ENCODE data around the gene SKOR1. TPM values are rescaled to one million over a fixed set of nuclear protein-coding genes. Genes with fewer than 3 reads are reported as not detected.

The SKOR1 gene
- total RNA-seq, 1 experiment from 2014 or later: 0.81 TPM

GRCh38 chr15:67826717-67827561 lies 1.6 kb downstream of the SKOR1 start:
- Histone ChIP-seq H3K9ac (ENCODE audit: low read length) (no peak overlapping the region), H3K4me3 (replicated peaks in 1 of 2; ENCODE audit: low read depth in 1 of 2, low read length in 2 of 2) (no peak overlapping the region), H2AFZ (ENCODE audit: low read depth, low read length, poor library complexity, severe bottlenecking) (no peak overlapping the region), H3K9me2 (ENCODE audit: insufficient read depth) (no peaks in the 10 kb centered on the region), H3K79me2 (ENCODE audit: insufficient read depth, low read length) (no peaks in the 10 kb centered on the region), H4K20me1 (ENCODE audit: insufficient read depth) (no peaks in the 10 kb centered on the region), H3K4me2 (ENCODE audit: low read length) (no peak overlapping the region), H3K9me3 (ENCODE audit: control insufficient read depth in 1 of 2, insufficient read depth in 1 of 2, low read depth in 1 of 2, low read length in 2 of 2) (no peaks in the 10 kb centered on the region), H3K36me3 (ENCODE audit: control insufficient read depth in 1 of 2, insufficient read depth in 2 of 2, low read length in 2 of 2) (no peaks in the 10 kb centered on the region), H3K27me3 (ENCODE audit: insufficient read depth, low read length) (no peaks in the 10 kb centered on the region), H3K27ac (ENCODE audit: low read depth, low read length) (no peak overlapping the region), H3K4me1 (ENCODE audit: control insufficient read depth in 1 of 2, insufficient read depth in 2 of 2, low read length in 2 of 2) (no peaks in the 10 kb centered on the region)
- ChIA-PET POLR2A (no interaction called here), CTCF (no interaction called here), RAD21 (ENCODE audit: low non-redundant PET in 1 of 2, low total read pairs in 2 of 2, uncharacterized antibody in 2 of 2, unreplicated experiment in 2 of 2) (no interaction called here)
- ATAC-seq (no peak), DNase-seq (ENCODE audit: low read depth, low spot score) (no peak)
- intact Hi-C loops (cut with micrococcal nuclease): no loop called here
- TF ChIP-seq EZH2phosphoT487 (IDR thresholded peaks at IDR 0.05; ENCODE audit: borderline replicate concordance) (no peak), EGR1 (IDR thresholded peaks at IDR 0.05; ENCODE audit: low read depth) (no peak), EZH2 (IDR thresholded peaks at IDR 0.05) (no peak), JUND (IDR thresholded peaks at IDR 0.05) (no peak), POLR2A (IDR thresholded peaks at IDR 0.05; ENCODE audit: borderline replicate concordance, extremely low read depth, insufficient read depth, insufficient read length) (no peak), MAX (IDR thresholded peaks at IDR 0.05) (no peak), ATF3 (IDR thresholded peaks at IDR 0.05) (no peak), ZBTB33 (IDR thresholded peaks at IDR 0.05; ENCODE audit: extremely low read depth, insufficient replicate concordance, low read length) (no peak), CTCF (IDR thresholded peaks at IDR 0.05 in 2 of 3, conservative IDR thresholded peaks at IDR 0.05 in 1 of 3; ENCODE audit: borderline replicate concordance in 1 of 3, insufficient read depth in 1 of 3, low read depth in 2 of 3, low read length in 2 of 3) (no peak), REST (IDR thresholded peaks at IDR 0.05; ENCODE audit: low read depth) (no peak), CBX3 (IDR thresholded peaks at IDR 0.05; ENCODE audit: low read depth) (no peak), SIN3A (IDR thresholded peaks at IDR 0.05; ENCODE audit: low read depth) (no peak), ZNF274 (IDR thresholded peaks at IDR 0.05; ENCODE audit: low read depth, low read length) (no peak), CEBPB (IDR thresholded peaks at IDR 0.05; ENCODE audit: low read depth) (no peak)
- BruUV-seq (replicated peaks): no TSS peak

All from HCT116 (cell line).